Ovary (tissue), 9 donors: ENCODE measurements around the gene CDC42BPB. TPM values are rescaled to one million over a fixed set of nuclear protein-coding genes. Genes with fewer than 3 reads are reported as not detected.

Source experiments
- DNase-seq, 5 donors: peaks; one replicate each; pipeline ENCODE4 v3.0.0-alpha.2; 2019 to 2020
- H3K27ac ChIP-seq, 2 donors: fragments of 200-600 bp; one replicate each; pipeline versions ENCODE4 v1.5.1 to v1.8.0; 2019 to 2022
- H3K27me3 ChIP-seq: fragments of 200-600 bp; one replicate; pipeline ENCODE4 v1.8.0; 2022
- H3K36me3 ChIP-seq: fragments of 200-600 bp; sonication (generic); one replicate; pipeline ENCODE4 v1.5.1; 2019
- H3K4me1 ChIP-seq: one replicate; pipeline ENCODE4 v1.8.1; 2013; ENCODE audit warnings: mild to moderate bottlenecking, moderate library complexity; ENCODE audit not compliant: insufficient read depth
- H3K4me3 ChIP-seq: fragments of 200-600 bp; sonication (generic); one replicate; pipeline ENCODE4 v1.5.1; 2017
- H3K9me3 ChIP-seq, 2 donors: fragments of 200-600 bp in 1 of 2; sonication (generic) in 1 of 2; one replicate each; pipeline versions ENCODE4 v1.5.1 to v1.8.1; 2013 to 2019; ENCODE audit warnings: mild to moderate bottlenecking in 1 of 2, moderate library complexity in 1 of 2
- EP300 ChIP-seq: sonication (generic); formaldehyde crosslinking; IDR thresholded peaks from one replicate; pipeline ENCODE4 v1.6.1; 2017; ENCODE audit warnings: antibody characterized with exemption
- POLR2A ChIP-seq: fragments of 450-650 bp; IDR thresholded peaks from one replicate; pipeline ENCODE4 v1.6.1; 2017; ENCODE audit warnings: antibody characterized with exemption, mild to moderate bottlenecking, moderate library complexity
- WGBS, 3 donors: extraction: QIAGEN DNeasy Blood & Tissue Kit in 1 of 3; methylation state at CpG; one replicate each; pipeline versions ENCODE4 v1.1.5 to v1.1.7; 2013 to 2017; 5-methylcytosine and 5-hydroxymethylcytosine counted together
- intact Hi-C, 4 donors: fragments of 100-400 bp; cut with DNase I; formaldehyde crosslinking; loops; one replicate each; pipeline versions ENCODE4 v1.11.0 to v1.15.1; 2022 to 2023
- polyA plus RNA-seq, 2 donors: library from polyadenylated mRNA; stranded (reverse); fragments of 200-250 nt in 1 of 2; fragments of 350-450 nt in 1 of 2; fragmentation: Illumina TruSeq in 1 of 2; extraction: RNeasy Lipid Tissue Mini Kit (QIAGEN cat#74804) in 1 of 2; gene quantifications; one replicate each; pipeline ENCODE4 v1.2.3, GENCODE V29; 2013 to 2014
- total RNA-seq, 7 donors: library from RNA; depleted of rRNA in 2 of 7; stranded (reverse); fragments of >200 nt in 2 of 7; fragmentation: NEBNext Ultra II Directional in 3 of 7; extraction: Animal tissue kit (Norgen Biotek cat#: 25700) in 3 of 7; gene quantifications; one replicate each; pipeline versions ENCODE4 v1.1.0 to v1.2.4, GENCODE V29; 2016 to 2023
- TF ChIP-seq, protein P1 (sequence below), 3 donors: fragments of 450-650 bp in 2 of 3; fragments of 200-600 bp in 1 of 3; IDR thresholded peaks; one replicate each; pipeline versions ENCODE4 v1.5.1 to v1.8.0; 2016 to 2022; ENCODE audit warnings: antibody characterized with exemption in 3 of 3, mild to moderate bottlenecking in 1 of 3
- donor health status: DM: no; HTN: no; CAD: no; lungs with moderate emphysema.
- donor health status: DM: no; HTN: no; CAD: no.
- donor health status: Bipolar disorder and iron deficiency.
- donor health status: DM: yes; HTN: yes; CAD: no.
- donor health status: DM: no; HTN: no; CAD: no.
- donor health status: DM: yes; HTN: yes; CAD: no.

The CDC42BPB gene
- total and polyA plus RNA-seq, 9 donors, result 50.0 to 103 (median 75.1) TPM

DNA sequence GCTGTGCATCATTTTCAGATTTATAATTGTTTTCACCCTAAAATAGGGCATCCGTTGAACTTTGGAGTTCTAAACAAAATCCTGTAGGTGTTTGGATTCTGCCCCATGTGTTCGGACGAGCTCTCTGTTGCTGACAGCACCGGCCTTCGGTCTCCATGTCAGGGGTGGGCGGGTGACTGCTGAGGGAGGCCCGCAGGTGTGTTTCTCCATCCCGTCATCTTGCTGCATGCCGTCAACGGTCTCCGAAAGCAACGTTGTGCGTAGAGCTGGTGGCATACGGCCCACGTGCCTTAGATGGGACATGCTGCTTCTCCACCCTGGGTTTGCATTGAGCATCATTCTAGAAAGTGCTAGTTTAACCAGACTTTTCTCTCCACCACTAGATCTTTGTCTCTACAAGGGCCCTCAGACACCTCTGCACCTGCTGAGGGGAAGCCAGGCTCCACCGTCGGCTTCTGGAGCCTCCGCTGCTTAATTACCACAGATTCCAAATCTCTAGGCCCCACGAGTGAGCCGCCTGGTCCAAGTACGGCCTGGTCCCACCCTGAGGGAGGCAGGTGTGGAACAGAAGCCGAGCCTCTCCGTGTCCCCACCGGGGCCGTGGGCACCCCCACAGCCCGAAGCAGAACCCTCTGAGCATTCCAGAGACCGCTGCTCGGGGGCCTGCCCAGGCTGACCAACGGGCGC is 150.6 kb downstream of the CDC42BPB start:
- no peak for DNase-seq
- TF ChIP-seq, protein P1, sequence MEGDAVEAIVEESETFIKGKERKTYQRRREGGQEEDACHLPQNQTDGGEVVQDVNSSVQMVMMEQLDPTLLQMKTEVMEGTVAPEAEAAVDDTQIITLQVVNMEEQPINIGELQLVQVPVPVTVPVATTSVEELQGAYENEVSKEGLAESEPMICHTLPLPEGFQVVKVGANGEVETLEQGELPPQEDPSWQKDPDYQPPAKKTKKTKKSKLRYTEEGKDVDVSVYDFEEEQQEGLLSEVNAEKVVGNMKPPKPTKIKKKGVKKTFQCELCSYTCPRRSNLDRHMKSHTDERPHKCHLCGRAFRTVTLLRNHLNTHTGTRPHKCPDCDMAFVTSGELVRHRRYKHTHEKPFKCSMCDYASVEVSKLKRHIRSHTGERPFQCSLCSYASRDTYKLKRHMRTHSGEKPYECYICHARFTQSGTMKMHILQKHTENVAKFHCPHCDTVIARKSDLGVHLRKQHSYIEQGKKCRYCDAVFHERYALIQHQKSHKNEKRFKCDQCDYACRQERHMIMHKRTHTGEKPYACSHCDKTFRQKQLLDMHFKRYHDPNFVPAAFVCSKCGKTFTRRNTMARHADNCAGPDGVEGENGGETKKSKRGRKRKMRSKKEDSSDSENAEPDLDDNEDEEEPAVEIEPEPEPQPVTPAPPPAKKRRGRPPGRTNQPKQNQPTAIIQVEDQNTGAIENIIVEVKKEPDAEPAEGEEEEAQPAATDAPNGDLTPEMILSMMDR (IDR thresholded peaks at IDR 0.05), result no peak
- no peak for TF ChIP-seq EP300
- TF ChIP-seq POLR2A, result no peak
- Histone ChIP-seq H3K9me3 (no peaks in the 10 kb centered on the region), H3K4me3 (no peak overlapping the region), H3K4me1 (no peaks in the 10 kb centered on the region), H3K27ac (no peak overlapping the region), H3K27me3 (no peaks in the 10 kb centered on the region), H3K36me3 (no peaks in the 10 kb centered on the region)
- intact Hi-C loops, result no loop called here
- WGBS, 3 donors, result 96% methylated on average over 23 to 30 of the region's 30 CpGs

DNA sequence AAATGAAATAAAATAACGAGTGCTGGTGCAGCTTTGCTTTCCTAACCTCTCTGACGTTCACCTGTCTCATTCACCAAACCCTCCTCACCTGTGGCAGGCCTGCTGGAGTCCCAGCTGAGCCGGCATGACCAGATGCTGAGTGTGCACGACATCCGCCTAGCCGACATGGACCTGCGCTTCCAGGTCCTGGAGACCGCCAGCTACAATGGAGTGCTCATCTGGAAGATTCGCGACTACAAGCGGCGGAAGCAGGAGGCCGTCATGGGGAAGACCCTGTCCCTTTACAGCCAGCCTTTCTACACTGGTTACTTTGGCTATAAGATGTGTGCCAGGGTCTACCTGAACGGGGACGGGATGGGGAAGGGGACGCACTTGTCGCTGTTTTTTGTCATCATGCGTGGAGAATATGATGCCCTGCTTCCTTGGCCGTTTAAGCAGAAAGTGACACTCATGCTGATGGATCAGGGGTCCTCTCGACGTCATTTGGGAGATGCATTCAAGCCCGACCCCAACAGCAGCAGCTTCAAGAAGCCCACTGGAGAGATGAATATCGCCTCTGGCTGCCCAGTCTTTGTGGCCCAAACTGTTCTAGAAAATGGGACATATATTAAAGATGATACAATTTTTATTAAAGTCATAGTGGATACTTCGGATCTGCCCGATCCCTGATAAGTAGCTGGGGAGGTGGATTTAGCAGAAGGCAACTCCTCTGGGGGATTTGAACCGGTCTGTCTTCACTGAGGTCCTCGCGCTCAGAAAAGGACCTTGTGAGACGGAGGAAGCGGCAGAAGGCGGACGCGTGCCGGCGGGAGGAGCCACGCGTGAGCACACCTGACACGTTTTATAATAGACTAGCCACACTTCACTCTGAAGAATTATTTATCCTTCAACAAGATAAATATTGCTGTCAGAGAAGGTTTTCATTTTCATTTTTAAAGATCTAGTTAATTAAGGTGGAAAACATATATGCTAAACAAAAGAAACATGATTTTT is 151.9 kb downstream of the CDC42BPB start:
- 93 to 94% (median 94%) methylated on average over 38 of the region's 38 CpGs for WGBS, 3 donors
- H3K36me3 ChIP-seq, result no peaks in the 10 kb centered on the region

DNA sequence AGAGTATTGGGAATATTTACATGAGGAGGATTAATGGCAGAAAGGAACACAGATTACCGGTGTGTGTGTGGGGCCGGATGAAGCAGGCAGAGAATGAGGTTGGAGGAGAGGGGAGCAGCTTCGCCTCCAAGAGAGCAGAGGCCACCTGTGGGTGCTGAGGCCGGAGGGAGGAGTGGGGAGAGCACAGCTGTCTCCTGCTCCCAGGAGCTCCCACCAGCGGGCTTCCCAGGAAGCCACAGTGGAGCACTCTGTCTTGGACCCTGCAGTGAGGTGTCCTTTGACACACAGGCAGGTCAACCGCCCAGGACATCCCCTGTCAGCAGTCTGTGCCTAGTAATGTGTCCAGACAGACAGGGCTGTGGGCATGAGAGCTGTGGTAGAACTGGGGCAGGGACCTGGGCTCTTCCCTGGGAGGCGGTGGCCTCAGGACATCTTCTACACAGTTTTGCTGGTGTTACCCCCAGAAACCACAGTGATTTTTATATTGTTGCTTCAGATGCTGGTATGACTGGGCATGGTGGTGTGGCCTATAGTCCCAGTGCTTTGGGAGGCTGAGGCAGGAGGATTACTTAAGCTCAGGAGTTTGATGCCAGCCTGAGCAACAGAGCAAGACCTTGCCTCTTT is 153.3 kb downstream of the CDC42BPB start:
- H3K27me3 ChIP-seq, result no peaks in the 10 kb centered on the region
- intact Hi-C loops, result no loop called here

More for the DNA sequence above, 151.9 kb downstream of the CDC42BPB start:
- intact Hi-C loops, result no loop called here
- TF ChIP-seq POLR2A (no peak), EP300 (no peak)
- TF ChIP-seq, protein P1 (IDR thresholded peaks at IDR 0.05), result no peak
- Histone ChIP-seq H3K27ac (no peak overlapping the region), H3K4me3 (no peak overlapping the region), H3K9me3 (no peaks in the 10 kb centered on the region), H3K4me1 (no peaks in the 10 kb centered on the region), H3K27me3 (no peaks in the 10 kb centered on the region)
- no peak for DNase-seq

More for the DNA sequence above, 153.3 kb downstream of the CDC42BPB start:
- Histone ChIP-seq H3K4me1 (no peaks in the 10 kb centered on the region), H3K27ac (no peak overlapping the region), H3K4me3 (no peak overlapping the region), H3K36me3 (no peaks in the 10 kb centered on the region), H3K9me3 (no peaks in the 10 kb centered on the region)
- 95 to 96% (median 96%) methylated on average over 7 of the region's 7 CpGs for WGBS, 3 donors
- no peak for DNase-seq
- TF ChIP-seq, protein P1 (IDR thresholded peaks at IDR 0.05), result no peak
